Measurements from ENCODE around the gene CETN2. TPM values are rescaled to one million over a fixed set of nuclear protein-coding genes. Genes with fewer than 3 reads are reported as not detected.
"Not testable (repeated sequence)": the region's sequence is repeated elsewhere in the genome, so short reads cannot be mapped to it uniquely, and the experiment has no call there.

The CETN2 gene
- total and polyA plus RNA-seq, 7 donors = 22.7 to 56.4 (median 44.3) TPM

DNA sequence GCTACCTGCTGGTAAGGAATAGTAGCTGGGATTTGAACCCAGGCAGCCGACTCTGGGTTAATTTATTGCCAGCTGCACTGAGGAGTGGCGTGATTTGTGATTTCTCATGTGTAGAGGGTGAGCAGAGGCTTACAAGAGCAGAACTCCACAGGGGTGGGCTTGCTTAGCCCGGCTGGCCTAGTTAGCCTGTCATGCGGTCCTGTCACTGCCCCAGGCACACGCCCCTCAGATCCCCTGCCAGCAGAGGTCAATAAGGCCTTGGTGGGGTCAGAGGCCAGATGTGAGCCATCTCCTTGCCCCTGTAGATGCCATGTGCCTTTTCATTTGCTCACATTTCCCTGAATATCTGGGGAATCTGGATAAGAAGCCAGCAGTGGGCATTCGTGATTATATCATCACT lies 13.7 kb upstream of the CETN2 start:
- Histone ChIP-seq H3K36me3 (no peaks in the 10 kb centered on the region), H3K4me3 (no peak overlapping the region), H3K27ac (no peak overlapping the region), H3K4me1 (no peaks in the 10 kb centered on the region), H3K9me3 (no peaks in the 10 kb centered on the region), H3K27me3 (no peaks in the 10 kb centered on the region)
- no peak for DNase-seq
- intact Hi-C loops (cut with DNase I) = no loop called here
- WGBS, 2 donors = 90 to 94% methylated on average over 6 of the region's 6 CpGs
- TF ChIP-seq POLR2AphosphoS5 (IDR thresholded peaks at IDR 0.05) = no peak
- TF ChIP-seq, protein P1, sequence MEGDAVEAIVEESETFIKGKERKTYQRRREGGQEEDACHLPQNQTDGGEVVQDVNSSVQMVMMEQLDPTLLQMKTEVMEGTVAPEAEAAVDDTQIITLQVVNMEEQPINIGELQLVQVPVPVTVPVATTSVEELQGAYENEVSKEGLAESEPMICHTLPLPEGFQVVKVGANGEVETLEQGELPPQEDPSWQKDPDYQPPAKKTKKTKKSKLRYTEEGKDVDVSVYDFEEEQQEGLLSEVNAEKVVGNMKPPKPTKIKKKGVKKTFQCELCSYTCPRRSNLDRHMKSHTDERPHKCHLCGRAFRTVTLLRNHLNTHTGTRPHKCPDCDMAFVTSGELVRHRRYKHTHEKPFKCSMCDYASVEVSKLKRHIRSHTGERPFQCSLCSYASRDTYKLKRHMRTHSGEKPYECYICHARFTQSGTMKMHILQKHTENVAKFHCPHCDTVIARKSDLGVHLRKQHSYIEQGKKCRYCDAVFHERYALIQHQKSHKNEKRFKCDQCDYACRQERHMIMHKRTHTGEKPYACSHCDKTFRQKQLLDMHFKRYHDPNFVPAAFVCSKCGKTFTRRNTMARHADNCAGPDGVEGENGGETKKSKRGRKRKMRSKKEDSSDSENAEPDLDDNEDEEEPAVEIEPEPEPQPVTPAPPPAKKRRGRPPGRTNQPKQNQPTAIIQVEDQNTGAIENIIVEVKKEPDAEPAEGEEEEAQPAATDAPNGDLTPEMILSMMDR (IDR thresholded peaks at IDR 0.05) = no peak
- no peak for TF ChIP-seq POLR2A (IDR thresholded peaks at IDR 0.05)
- TF ChIP-seq EP300 (IDR thresholded peaks at IDR 0.05) = no peak

DNA sequence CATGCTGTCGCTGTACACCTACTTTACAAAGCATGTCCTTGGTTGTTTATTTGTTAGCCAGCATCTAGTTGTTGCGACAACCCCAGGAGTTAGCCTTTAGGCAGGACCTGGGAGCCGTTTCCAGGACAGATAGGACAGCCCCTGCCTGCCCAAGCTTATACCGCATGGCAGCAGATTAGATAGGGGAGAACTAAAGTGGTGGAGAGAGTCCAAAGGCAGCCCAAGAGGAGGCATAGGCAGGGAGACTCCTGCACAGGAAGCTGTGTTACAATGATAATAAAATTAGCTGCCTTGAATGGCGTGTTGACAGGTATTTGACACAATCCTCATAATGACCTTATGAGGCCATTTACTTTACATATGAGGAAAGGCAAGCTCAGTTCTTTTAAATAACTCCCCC lies 13.3 kb upstream of the CETN2 start:
- Histone ChIP-seq H3K27me3 (no peaks in the 10 kb centered on the region), H3K4me3 (no peak overlapping the region), H3K27ac (no peak overlapping the region), H3K36me3 (no peaks in the 10 kb centered on the region), H3K9me3 (no peaks in the 10 kb centered on the region), H3K4me1 (no peaks in the 10 kb centered on the region)
- no peak for DNase-seq
- TF ChIP-seq POLR2AphosphoS5 (IDR thresholded peaks at IDR 0.05) (no peak), EP300 (IDR thresholded peaks at IDR 0.05) (no peak), POLR2A (IDR thresholded peaks at IDR 0.05) (no peak)
- TF ChIP-seq, protein P1 (IDR thresholded peaks at IDR 0.05) = no peak
- intact Hi-C loops (cut with DNase I) = no loop called here
- 91 to 92% methylated on average over 5 of the region's 5 CpGs for WGBS, 2 donors

DNA sequence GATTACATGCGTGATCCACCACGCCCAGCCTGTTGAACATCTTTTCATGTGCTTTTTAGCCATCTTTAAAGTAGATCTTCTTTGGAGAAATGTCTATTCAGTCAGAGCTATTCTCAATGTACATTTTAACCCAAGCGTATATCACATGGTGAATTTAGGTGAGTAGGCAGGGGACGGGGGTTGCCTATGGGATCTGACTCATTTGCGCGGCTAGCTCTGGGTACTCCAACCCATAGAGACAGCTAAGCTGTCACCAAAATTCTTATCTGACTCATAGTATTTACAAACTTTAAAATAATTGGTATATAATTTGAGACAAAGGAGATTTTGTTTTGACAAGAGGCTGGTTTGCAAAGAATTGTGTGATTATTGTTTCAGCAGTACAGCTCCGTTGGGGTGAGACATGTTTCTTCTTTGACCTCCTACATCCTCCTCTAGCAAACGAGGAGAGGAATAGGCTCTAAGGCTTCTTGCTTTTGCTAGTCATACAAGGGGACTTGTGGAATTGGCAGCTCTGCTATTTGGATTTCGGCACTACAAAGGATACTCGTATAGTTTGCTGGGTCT lies 12.3 kb upstream of the CETN2 start:
- Histone ChIP-seq H3K27me3 (no peaks in the 10 kb centered on the region), H3K4me3 (no peak overlapping the region), H3K9me3 (no peaks in the 10 kb centered on the region), H3K27ac (no peak overlapping the region), H3K4me1 (no peaks in the 10 kb centered on the region), H3K36me3 (no peaks in the 10 kb centered on the region)
- 91 to 96% methylated on average over 10 of the region's 10 CpGs for WGBS, 2 donors
- TF ChIP-seq, protein P1 (IDR thresholded peaks at IDR 0.05) = no peak
- intact Hi-C loops (cut with DNase I) = no loop called here
- DNase-seq = no peak

DNA sequence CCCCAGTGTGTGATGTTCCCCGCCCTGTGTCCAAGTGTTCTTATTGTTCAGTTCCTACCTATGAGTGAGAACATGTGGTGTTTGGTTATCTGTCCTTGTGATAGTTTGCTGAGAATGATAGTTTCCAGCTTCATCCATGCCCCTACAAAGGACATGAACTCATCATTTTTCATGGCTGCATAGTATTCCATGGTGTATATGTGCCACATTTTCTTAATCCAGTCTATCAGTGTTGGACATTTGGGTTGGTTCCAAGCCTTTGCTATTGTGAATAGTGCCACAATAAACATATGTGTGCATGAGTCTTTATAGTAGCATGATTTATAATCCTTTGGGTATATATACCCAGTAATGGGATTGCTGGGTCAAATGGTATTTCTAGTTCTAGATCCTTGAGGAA lies 4.9 kb upstream of the CETN2 start:
- WGBS, 2 donors = 90 to 100% methylated on average over 1 of the region's 1 CpG
- H3K36me3 ChIP-seq; H3K9me3 ChIP-seq; DNase-seq; H3K27ac ChIP-seq; intact Hi-C loops (cut with DNase I); H3K4me3 ChIP-seq; H3K27me3 ChIP-seq: not testable (repeated sequence)
- H3K4me1 ChIP-seq = peaks cover 0 to 15% (median 13%) of the 10 kb centered on the region in 4 donors

DNA sequence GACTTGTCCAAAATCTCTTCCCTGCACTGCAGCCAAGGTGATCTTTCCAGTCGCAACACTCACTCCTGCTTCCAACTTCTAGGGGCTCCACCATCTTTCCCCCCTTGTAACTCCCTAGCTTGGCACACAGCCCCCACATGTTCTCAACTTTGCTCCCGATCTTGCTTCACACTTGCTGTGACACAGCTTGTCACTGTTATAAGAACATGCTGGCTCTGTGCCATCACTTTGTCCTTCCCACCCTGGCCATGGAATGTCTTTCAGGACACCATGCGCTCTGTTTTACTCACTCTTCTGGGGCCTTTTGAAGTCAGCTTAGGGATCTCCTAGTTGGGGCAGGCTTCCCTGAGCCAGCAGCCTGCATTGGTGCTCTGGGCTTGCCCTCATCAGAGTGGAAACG lies 2.8 kb upstream of the CETN2 start:
- Histone ChIP-seq H3K4me3 (no peak overlapping the region), H3K4me1 (peaks cover 0 to 23% (median 13%) of the 10 kb centered on the region in 4 donors), H3K9me3 (no peaks in the 10 kb centered on the region), H3K36me3 (no peaks in the 10 kb centered on the region), H3K27ac (no peak overlapping the region), H3K27me3 (no peaks in the 10 kb centered on the region)
- WGBS, 2 donors = 85 to 91% methylated on average over 4 of the region's 4 CpGs
- intact Hi-C loops (cut with DNase I) = no loop called here
- TF ChIP-seq POLR2AphosphoS5 (IDR thresholded peaks at IDR 0.05) (no peak), POLR2A (IDR thresholded peaks at IDR 0.05) (no peak), EP300 (IDR thresholded peaks at IDR 0.05) (no peak)
- TF ChIP-seq, protein P1 (IDR thresholded peaks at IDR 0.05) = no peak
- DNase-seq = no peak

Measured in sigmoid colon (tissue), 7 donors.